Neural progenitor cell (in vitro differentiated cells): ENCODE measurements around the gene SPTLC3. TPM values are rescaled to one million over a fixed set of nuclear protein-coding genes. Genes with fewer than 3 reads are reported as not detected.

Experiments
- DNase-seq: peaks from one replicate; pipeline ENCODE4 v3.0.0-alpha.2; 2016; ENCODE audit warnings: low spot score
- H2AFZ ChIP-seq: fragments of 200-600 bp; sonication (generic); replicated peaks from 2 replicates; pipeline ENCODE4 v1.6.1; 2016; ENCODE audit warnings: antibody characterized with exemption
- H3F3A ChIP-seq: fragments of 200-600 bp; sonication (generic); 2 replicates; pipeline ENCODE4 v1.6.1; 2016; ENCODE audit warnings: antibody characterized with exemption, low read depth
- H3K27ac ChIP-seq: fragments of 200-600 bp; sonication (generic); 2 replicates; pipeline ENCODE4 v1.5.1; 2016; ENCODE audit warnings: mild to moderate bottlenecking
- H3K27me3 ChIP-seq: fragments of 200-600 bp; sonication (generic); 2 replicates; pipeline ENCODE4 v1.6.1; 2016; ENCODE audit warnings: mild to moderate bottlenecking, moderate library complexity
- H3K36me3 ChIP-seq: fragments of 200-600 bp; sonication (generic); 2 replicates; pipeline ENCODE4 v1.5.1; 2016
- H3K4me1 ChIP-seq: fragments of 200-600 bp; sonication (generic); 2 replicates; pipeline ENCODE4 v1.6.1; 2016; ENCODE audit warnings: mixed run types
- H3K4me2 ChIP-seq: fragments of 200-600 bp; sonication (generic); 2 replicates; pipeline ENCODE4 v1.6.1; 2016
- H3K4me3 ChIP-seq: fragments of 200-600 bp; sonication (generic); 2 replicates; pipeline ENCODE4 v1.5.1; 2016
- H3K79me2 ChIP-seq: fragments of 200-600 bp; sonication (generic); 2 replicates; pipeline ENCODE4 v1.6.1; 2016; ENCODE audit warnings: low read depth
- H3K9ac ChIP-seq: fragments of 200-600 bp; sonication (generic); 2 replicates; pipeline ENCODE4 v1.6.1; 2016
- H3K9me3 ChIP-seq: fragments of 200-600 bp; sonication (generic); 2 replicates; pipeline ENCODE4 v1.5.1; 2016; ENCODE audit warnings: low read depth
- H4K20me1 ChIP-seq: fragments of 200-600 bp; sonication (generic); 2 replicates; pipeline ENCODE4 v1.6.1; 2016; ENCODE audit warnings: low read depth
- H3K27ac Mint-ChIP-seq: 3 replicates; pipeline ENCODE4 v1.8.0; 2021; ENCODE audit warnings: mixed read lengths
- H3K27me3 Mint-ChIP-seq: 2 replicates; pipeline ENCODE4 v1.8.0; 2022; ENCODE audit warnings: low read depth, mild to moderate bottlenecking, inconsistent platforms, moderate library complexity, mixed read lengths; ENCODE audit not compliant: insufficient read depth
- H3K36me3 Mint-ChIP-seq: 3 replicates; pipeline ENCODE4 v1.8.0; 2021; ENCODE audit warnings: mixed read lengths
- H3K4me1 Mint-ChIP-seq: 3 replicates; pipeline ENCODE4 v1.8.0; 2021; ENCODE audit warnings: mixed read lengths
- H3K4me3 Mint-ChIP-seq: 3 replicates; pipeline ENCODE4 v1.8.0; 2021; ENCODE audit warnings: mild to moderate bottlenecking, moderate library complexity, mixed read lengths
- H3K9me3 Mint-ChIP-seq: 3 replicates; pipeline ENCODE4 v1.8.0; 2020; ENCODE audit warnings: mixed read lengths
- CTCF ChIP-seq: fragments of 200-600 bp; sonication (generic); IDR thresholded peaks from 2 replicates; pipeline ENCODE4 v1.5.1; 2017; ENCODE audit warnings: antibody characterized with exemption, mild to moderate bottlenecking
- EZH2 ChIP-seq: fragments of 200-600 bp; sonication (generic); IDR thresholded peaks from 2 replicates; pipeline ENCODE4 v1.6.1; 2017; ENCODE audit warnings: antibody characterized with exemption, mild to moderate bottlenecking, moderate library complexity
- EZH2phosphoT487 ChIP-seq: fragments of 200-600 bp; sonication (generic); IDR thresholded peaks from 2 replicates; pipeline ENCODE4 v1.6.1; 2017; ENCODE audit warnings: antibody characterized with exemption
- total RNA-seq: library from RNA; depleted of rRNA; stranded (reverse); fragments of >200 nt; gene quantifications from 2 replicates; pipeline ENCODE4 v1.2.3, GENCODE V29; 2015; ENCODE audit warnings: low replicate concordance

SPTLC3 gene
- total RNA-seq, 1 donor from 2014 or later = 4.2 TPM

- no peak for TF ChIP-seq CTCF
- no peak for TF ChIP-seq EZH2phosphoT487
- no peak for TF ChIP-seq EZH2
- Mint-ChIP-seq H3K4me1 (peaks cover 4% of the 10 kb centered on the region), H3K36me3 (no peaks in the 10 kb centered on the region), H3K27ac (no peak overlapping the region), H3K27me3 (peaks cover 14% of the 10 kb centered on the region), H3K9me3 (no peaks in the 10 kb centered on the region), H3K4me3 (no peak overlapping the region)
- Histone ChIP-seq H3K27ac (no peak overlapping the region), H3K9ac (no peak overlapping the region), H2AFZ (no peak overlapping the region), H3K27me3 (peaks cover 60% of the 10 kb centered on the region), H3K4me1 (no peaks in the 10 kb centered on the region), H3K9me3 (no peaks in the 10 kb centered on the region), H3K79me2 (no peaks in the 10 kb centered on the region), H3K4me2 (no peak overlapping the region), H4K20me1 (peaks cover 18% of the 10 kb centered on the region), H3F3A (no peaks in the 10 kb centered on the region), H3K4me3 (no peak overlapping the region), H3K36me3 (no peaks in the 10 kb centered on the region)
- DNase-seq = no peak
Measured at GRCh38 chr20:13213335-13213734, 204.6 kb downstream of the SPTLC3 start.

GRCh38 chr20:13216533-13216932 is 207.8 kb downstream of the SPTLC3 start:
- Histone ChIP-seq H3K9me3 (no peaks in the 10 kb centered on the region), H3K4me3 (no peak overlapping the region), H3K27ac (no peak overlapping the region), H3K27me3 (peaks cover 83% of the 10 kb centered on the region), H3F3A (peaks cover 15% of the 10 kb centered on the region), H3K9ac (no peak overlapping the region), H4K20me1 (peaks cover 37% of the 10 kb centered on the region), H2AFZ (no peak overlapping the region), H3K79me2 (no peaks in the 10 kb centered on the region), H3K36me3 (no peaks in the 10 kb centered on the region), H3K4me1 (peaks cover 16% of the 10 kb centered on the region), H3K4me2 (no peak overlapping the region)
- Mint-ChIP-seq H3K9me3 (no peaks in the 10 kb centered on the region), H3K36me3 (no peaks in the 10 kb centered on the region), H3K4me3 (no peak overlapping the region), H3K27ac (no peak overlapping the region), H3K4me1 (peaks cover 21% of the 10 kb centered on the region), H3K27me3 (peaks cover 33% of the 10 kb centered on the region)
- DNase-seq = no peak
- no peak for TF ChIP-seq EZH2
- TF ChIP-seq CTCF = no peak
- no peak for TF ChIP-seq EZH2phosphoT487

Other genes starting within 250 kb of the SPTLC3 start
- 0.06 TPM in 1 of 2 replicates, not detected in the other for gene ISM1, start 212.3 kb downstream of the SPTLC3 start, total RNA-seq